ENCODE data around the gene PRSS27. TPM values are rescaled to one million over a fixed set of nuclear protein-coding genes. Genes with fewer than 3 reads are reported as not detected.
A peak's percentile ranks its signal among the peaks of the same experiment; 100 is the strongest.

The PRSS27 gene
- total RNA-seq, 1 donor from 2014 or later, result 1.3 TPM

GRCh38 chr16:2739625-2740430 is 19.8 kb upstream of the PRSS27 start:
- Histone ChIP-seq H3K27me3 (ENCODE audit: low read depth) (peaks cover 5% of the 10 kb centered on the region), H3K4me1 (no peaks in the 10 kb centered on the region), H3K4me3 (no peak overlapping the region), H3K9me3 (no peaks in the 10 kb centered on the region), H3K36me3 (no peaks in the 10 kb centered on the region), H3K27ac (no peak overlapping the region)
- ATAC-seq, result no peak
- intact Hi-C loops (cut with DNase I), result no loop called here
- TF ChIP-seq CTCF (IDR thresholded peaks at IDR 0.05), result no peak
- peak; percentile 32 for DNase-seq

- Histone ChIP-seq H3K27me3 (ENCODE audit: low read depth) (peaks cover 5% of the 10 kb centered on the region), H3K4me1 (no peaks in the 10 kb centered on the region), H3K27ac (no peak overlapping the region), H3K36me3 (no peaks in the 10 kb centered on the region), H3K9me3 (no peaks in the 10 kb centered on the region), H3K4me3 (no peak overlapping the region)
- intact Hi-C loops (cut with DNase I), result no loop called here
- ATAC-seq (no peak), DNase-seq (no peak)
- TF ChIP-seq CTCF (IDR thresholded peaks at IDR 0.05), result no peak
These were observed 18.6 kb upstream of the PRSS27 start for GRCh38 chr16:2738615-2739014.

- DNase-seq (no peak), ATAC-seq (no peak)
- Histone ChIP-seq H3K36me3 (no peaks in the 10 kb centered on the region), H3K9me3 (no peaks in the 10 kb centered on the region), H3K27me3 (ENCODE audit: low read depth) (peaks cover 5% of the 10 kb centered on the region), H3K4me1 (no peaks in the 10 kb centered on the region), H3K27ac (no peak overlapping the region), H3K4me3 (no peak overlapping the region)
- intact Hi-C loops (cut with DNase I), result no loop called here
- no peak for TF ChIP-seq CTCF (IDR thresholded peaks at IDR 0.05)
These were observed 17.9 kb upstream of the PRSS27 start for GRCh38 chr16:2737895-2738418.

GRCh38 chr16:2737238-2737605 is 17.2 kb upstream of the PRSS27 start:
- Histone ChIP-seq H3K4me3 (no peak overlapping the region), H3K27me3 (ENCODE audit: low read depth) (peaks cover 5% of the 10 kb centered on the region), H3K27ac (no peak overlapping the region), H3K4me1 (no peaks in the 10 kb centered on the region), H3K36me3 (no peaks in the 10 kb centered on the region), H3K9me3 (no peaks in the 10 kb centered on the region)
- ATAC-seq (no peak), DNase-seq (no peak)
- intact Hi-C loops (cut with DNase I), result no loop called here
- TF ChIP-seq CTCF (IDR thresholded peaks at IDR 0.05), result no peak

GRCh38 chr16:2736476-2737237 is 16.6 kb upstream of the PRSS27 start:
- no peaks in the 10 kb centered on the region for H3K36me3 ChIP-seq
- no peak for TF ChIP-seq CTCF (IDR thresholded peaks at IDR 0.05)
- DNase-seq (no peak), ATAC-seq (no peak)
- H3K9me3 ChIP-seq, result no peaks in the 10 kb centered on the region
- H3K27ac ChIP-seq, result no peak overlapping the region
- H3K4me1 ChIP-seq, result no peaks in the 10 kb centered on the region
- intact Hi-C loops (cut with DNase I), result no loop called here
- H3K4me3 ChIP-seq, result no peak overlapping the region
- peaks cover 5% of the 10 kb centered on the region for H3K27me3 ChIP-seq (ENCODE audit: low read depth)

All from lower lobe of right lung (tissue), 2 donors.